Mesodermal cell (in vitro differentiated cells): ENCODE data around the gene CHRNB1.

ENCODE experiments used
- H3K27ac ChIP-seq: 2 replicates; pipeline ENCODE4 v1.7.0; 2013; ENCODE audit warnings: mild to moderate bottlenecking, low read depth, low read length, moderate library complexity; ENCODE audit not compliant: severe bottlenecking
- H3K36me3 ChIP-seq: 2 replicates; pipeline ENCODE4 v1.7.1; 2013; ENCODE audit warnings: mild to moderate bottlenecking, low read length, moderate library complexity; ENCODE audit not compliant: control insufficient read depth, insufficient read depth
- H3K4me1 ChIP-seq: one replicate; pipeline ENCODE4 v1.7.1; 2013; ENCODE audit warnings: mild to moderate bottlenecking, low read length; ENCODE audit not compliant: insufficient read depth, control insufficient read depth, poor library complexity, severe bottlenecking
- H3K4me3 ChIP-seq: 2 replicates; pipeline ENCODE4 v1.7.0; 2013; ENCODE audit warnings: low read length, control low read depth, mild to moderate bottlenecking; ENCODE audit not compliant: insufficient read depth, poor library complexity, severe bottlenecking; ENCODE audit errors: extremely low read depth
- H3K9me3 ChIP-seq: 2 replicates; pipeline ENCODE4 v1.7.1; 2013; ENCODE audit warnings: mild to moderate bottlenecking, low read length, moderate library complexity; ENCODE audit not compliant: control insufficient read depth
- WGBS, 2 experiments: methylation state at CpG; one replicate each; pipeline ENCODE4 v1.1.5; 2013; ENCODE audit warnings: missing lambda C conversion rate in 2 of 2; ENCODE audit not compliant: insufficient coverage in 2 of 2; 5-methylcytosine and 5-hydroxymethylcytosine counted together

The CHRNB1 gene

DNA sequence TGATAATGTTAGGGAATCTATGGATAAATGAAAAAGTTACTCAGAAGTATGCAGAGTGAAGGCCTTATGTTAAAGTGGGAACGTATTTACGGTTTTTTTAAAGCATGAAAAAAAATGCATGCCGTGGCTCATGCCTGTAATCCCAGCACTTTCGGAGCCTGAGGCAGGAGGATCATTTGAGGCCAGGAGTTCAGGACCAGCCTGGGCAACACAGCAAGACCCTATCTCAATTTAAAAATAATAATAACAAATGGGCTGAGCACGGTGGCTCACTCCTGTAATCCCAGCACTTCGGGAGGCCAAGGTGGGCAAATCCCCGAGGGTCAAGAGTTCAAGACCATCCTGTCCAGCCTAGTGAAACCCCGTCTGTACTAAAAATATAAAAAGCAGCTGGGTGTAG lies 45.3 kb downstream of the CHRNB1 start:
- H3K36me3 ChIP-seq = peaks cover 85% of the 10 kb centered on the region
- H3K4me1 ChIP-seq = peaks cover 19% of the 10 kb centered on the region
- no peaks in the 10 kb centered on the region for H3K9me3 ChIP-seq
- H3K27ac ChIP-seq = no peak overlapping the region
- 87 to 90% methylated on average over 8 of the region's 8 CpGs for WGBS, 2 experiments
- H3K4me3 ChIP-seq = no peak overlapping the region

DNA sequence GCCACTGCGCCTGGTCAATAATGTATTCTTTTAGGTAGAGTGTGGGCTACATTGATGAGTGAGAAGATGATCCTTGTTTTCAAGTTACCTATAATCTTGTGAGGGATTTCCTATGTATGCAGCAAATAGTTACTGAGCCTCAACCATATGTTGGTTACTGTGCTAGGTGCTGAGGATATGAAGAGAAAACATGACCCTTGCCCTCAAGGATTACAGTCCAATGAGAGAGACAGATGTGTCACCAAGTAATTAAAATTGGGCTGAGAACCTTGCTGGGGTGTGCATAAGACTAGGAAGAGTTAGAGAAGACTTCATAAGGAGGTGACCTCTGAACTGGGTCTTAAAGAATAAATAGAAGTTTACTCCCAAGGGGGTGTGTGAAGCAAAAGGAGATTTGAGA lies 46.7 kb downstream of the CHRNB1 start:
- peaks cover 10% of the 10 kb centered on the region for H3K4me1 ChIP-seq
- WGBS, 2 experiments = 88% methylated on average over 1 of the region's 1 CpG; no CpG with 5 or more reads in 1 of the 2 experiments
- H3K4me3 ChIP-seq = no peak overlapping the region
- no peak overlapping the region for H3K27ac ChIP-seq
- peaks cover 90% of the 10 kb centered on the region for H3K36me3 ChIP-seq
- H3K9me3 ChIP-seq = no peaks in the 10 kb centered on the region

- Histone ChIP-seq H3K36me3 (peaks cover 97% of the 10 kb centered on the region), H3K4me1 (no peaks in the 10 kb centered on the region), H3K27ac (no peak overlapping the region), H3K9me3 (no peaks in the 10 kb centered on the region), H3K4me3 (no peak overlapping the region)
- WGBS, 2 experiments = 100% methylated on average over 2 of the region's 3 CpGs
These were observed 49.1 kb downstream of the CHRNB1 start for GRCh38 chr17:7493941-7494340.

GRCh38 chr17:7495906-7496434 lies 51.1 kb downstream of the CHRNB1 start:
- H3K9me3 ChIP-seq = no peaks in the 10 kb centered on the region
- peaks cover 98% of the 10 kb centered on the region for H3K36me3 ChIP-seq
- no peaks in the 10 kb centered on the region for H3K4me1 ChIP-seq
- WGBS, 2 experiments = 93 to 97% methylated on average over 8 to 12 of the region's 12 CpGs
- no peak overlapping the region for H3K27ac ChIP-seq
- no peak overlapping the region for H3K4me3 ChIP-seq

DNA sequence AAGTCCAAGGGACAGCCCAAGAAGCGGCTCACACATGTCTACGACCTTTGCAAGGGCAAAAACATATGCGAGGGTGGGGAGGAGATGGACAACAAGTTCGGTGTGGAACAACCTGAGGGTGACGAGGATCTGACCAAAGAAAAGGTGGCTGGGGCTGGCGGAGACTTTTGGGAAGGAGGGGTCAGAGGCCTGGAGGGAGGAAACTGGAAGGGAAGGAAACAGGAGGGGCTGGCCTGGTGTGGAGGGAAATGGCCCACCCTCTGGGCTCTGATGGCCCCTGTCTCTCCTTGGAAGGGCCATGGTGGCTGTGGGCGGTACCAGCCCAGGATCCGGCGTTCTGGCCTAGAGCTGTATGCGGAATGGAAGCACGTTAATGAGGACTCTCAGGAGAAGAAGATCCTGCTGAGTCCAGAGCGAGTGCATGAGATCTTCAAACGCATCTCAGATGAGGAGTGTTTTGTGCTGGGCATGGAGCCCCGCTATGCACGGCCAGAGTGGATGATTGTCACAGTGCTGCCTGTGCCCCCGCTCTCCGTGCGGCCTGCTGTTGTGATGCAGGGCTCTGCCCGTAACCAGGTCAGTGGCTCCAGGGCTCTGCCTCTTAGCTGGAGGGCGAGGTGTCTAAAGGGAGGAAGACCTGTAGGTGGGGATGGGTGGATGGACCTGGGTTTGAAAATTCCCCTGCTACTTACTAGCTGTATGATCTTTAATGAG lies 51.8 kb downstream of the CHRNB1 start:
- Histone ChIP-seq H3K27ac (no peak overlapping the region), H3K4me3 (no peak overlapping the region), H3K36me3 (peaks cover 98% of the 10 kb centered on the region), H3K4me1 (no peaks in the 10 kb centered on the region), H3K9me3 (no peaks in the 10 kb centered on the region)
- 95 to 96% methylated on average over 16 to 19 of the region's 20 CpGs for WGBS, 2 experiments

DNA sequence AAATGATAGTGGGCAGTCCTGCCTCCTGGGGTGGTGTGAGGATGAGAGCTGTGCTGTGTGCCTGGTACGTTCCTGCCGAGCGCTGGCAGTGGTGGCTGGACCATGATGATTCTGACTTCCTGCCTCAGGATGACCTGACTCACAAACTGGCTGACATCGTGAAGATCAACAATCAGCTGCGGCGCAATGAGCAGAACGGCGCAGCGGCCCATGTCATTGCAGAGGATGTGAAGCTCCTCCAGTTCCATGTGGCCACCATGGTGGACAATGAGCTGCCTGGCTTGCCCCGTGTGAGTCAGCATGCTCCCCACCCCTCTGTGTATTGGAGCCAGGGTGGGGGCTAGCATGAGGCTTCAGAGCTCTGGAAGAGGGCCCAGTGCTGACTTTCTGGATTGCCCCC lies 52.4 kb downstream of the CHRNB1 start:
- Histone ChIP-seq H3K4me3 (no peak overlapping the region), H3K36me3 (peaks cover 98% of the 10 kb centered on the region)
- WGBS, 2 experiments = 96 to 98% methylated on average over 9 to 10 of the region's 10 CpGs

DNA sequence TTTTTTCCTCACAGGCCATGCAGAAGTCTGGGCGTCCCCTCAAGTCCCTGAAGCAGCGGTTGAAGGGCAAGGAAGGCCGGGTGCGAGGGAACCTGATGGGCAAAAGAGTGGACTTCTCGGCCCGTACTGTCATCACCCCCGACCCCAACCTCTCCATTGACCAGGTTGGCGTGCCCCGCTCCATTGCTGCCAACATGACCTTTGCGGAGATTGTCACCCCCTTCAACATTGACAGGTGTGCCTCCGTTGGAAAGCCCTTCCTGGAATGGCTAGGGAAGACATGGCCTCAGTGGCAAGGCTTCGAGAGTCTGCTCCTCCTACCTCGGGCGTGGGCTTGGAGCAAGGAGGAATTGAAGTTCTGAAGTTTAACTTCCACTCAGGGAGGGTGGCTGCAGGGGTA lies 52.8 kb downstream of the CHRNB1 start:
- Histone ChIP-seq H3K9me3 (no peaks in the 10 kb centered on the region), H3K4me1 (no peaks in the 10 kb centered on the region), H3K27ac (no peak overlapping the region), H3K4me3 (no peak overlapping the region), H3K36me3 (peaks cover 98% of the 10 kb centered on the region)
- 97 to 99% methylated on average over 14 of the region's 14 CpGs for WGBS, 2 experiments

More for the DNA sequence above, 52.4 kb downstream of the CHRNB1 start:
- Histone ChIP-seq H3K9me3 (no peaks in the 10 kb centered on the region), H3K27ac (no peak overlapping the region), H3K4me1 (no peaks in the 10 kb centered on the region)

DNA sequence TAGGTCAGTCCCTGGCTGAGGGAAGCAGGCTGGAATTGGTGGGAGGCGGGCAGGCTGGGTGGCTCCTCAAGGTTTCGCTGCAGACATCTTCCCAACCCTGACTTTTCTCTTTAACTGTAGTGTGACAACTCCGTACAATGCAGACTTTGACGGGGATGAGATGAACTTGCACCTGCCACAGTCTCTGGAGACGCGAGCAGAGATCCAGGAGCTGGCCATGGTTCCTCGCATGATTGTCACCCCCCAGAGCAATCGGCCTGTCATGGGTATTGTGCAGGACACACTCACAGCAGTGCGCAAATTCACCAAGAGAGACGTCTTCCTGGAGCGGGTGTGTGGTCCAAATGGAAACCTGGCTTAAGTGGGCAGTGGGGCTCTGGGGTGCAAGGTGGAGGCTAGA lies 54.3 kb downstream of the CHRNB1 start:
- H3K4me1 ChIP-seq = no peaks in the 10 kb centered on the region
- no peaks in the 10 kb centered on the region for H3K9me3 ChIP-seq
- WGBS, 2 experiments = 93 to 95% methylated on average over 11 of the region's 11 CpGs
- H3K27ac ChIP-seq = no peak overlapping the region
- H3K4me3 ChIP-seq = no peak overlapping the region
- H3K36me3 ChIP-seq = peaks cover 98% of the 10 kb centered on the region

DNA sequence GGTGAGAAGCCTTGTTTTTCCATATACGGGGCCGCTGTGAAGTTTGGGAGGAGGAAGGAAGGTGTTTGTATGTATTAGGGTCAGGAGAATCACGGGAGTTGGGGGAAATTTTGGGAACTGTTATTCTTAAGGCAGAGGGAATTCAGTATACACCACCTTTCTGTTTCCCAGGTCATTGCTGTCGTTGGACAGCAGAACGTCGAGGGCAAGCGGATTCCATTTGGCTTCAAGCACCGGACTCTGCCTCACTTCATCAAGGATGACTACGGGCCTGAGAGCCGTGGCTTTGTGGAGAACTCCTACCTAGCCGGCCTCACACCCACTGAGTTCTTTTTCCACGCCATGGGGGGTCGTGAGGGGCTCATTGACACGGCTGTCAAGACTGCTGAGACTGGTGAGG lies 56.9 kb downstream of the CHRNB1 start:
- Histone ChIP-seq H3K27ac (no peak overlapping the region), H3K9me3 (no peaks in the 10 kb centered on the region), H3K4me3 (no peak overlapping the region), H3K4me1 (no peaks in the 10 kb centered on the region), H3K36me3 (peaks cover 99% of the 10 kb centered on the region)
- WGBS, 2 experiments = 89 to 93% methylated on average over 14 of the region's 14 CpGs

DNA sequence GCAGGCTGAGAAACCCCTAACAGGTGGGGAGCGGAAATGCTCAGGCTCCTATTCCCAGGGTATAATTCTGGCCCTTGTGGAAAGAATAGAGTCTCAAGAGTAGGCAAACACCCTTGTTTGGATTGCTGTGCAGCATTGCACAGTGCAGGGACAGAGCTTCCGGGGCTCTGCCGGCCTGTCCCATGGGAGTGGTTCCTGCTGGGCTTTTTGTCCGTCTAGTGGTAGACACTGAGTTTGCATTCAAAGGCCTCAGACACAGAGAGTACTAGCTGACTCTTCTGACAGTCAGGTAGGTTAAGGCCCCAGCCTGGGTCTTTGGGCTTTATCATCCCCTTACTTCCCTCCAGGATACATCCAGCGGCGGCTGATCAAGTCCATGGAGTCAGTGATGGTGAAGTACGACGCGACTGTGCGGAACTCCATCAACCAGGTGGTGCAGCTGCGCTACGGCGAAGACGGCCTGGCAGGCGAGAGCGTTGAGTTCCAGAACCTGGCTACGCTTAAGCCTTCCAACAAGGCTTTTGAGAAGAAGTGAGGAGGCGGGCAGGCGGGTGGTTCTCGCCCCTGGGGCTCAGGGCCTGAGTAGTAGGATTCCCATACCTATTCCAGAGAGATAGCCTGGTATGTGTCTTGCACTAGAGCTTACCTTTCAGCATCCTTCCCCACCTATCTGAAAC lies 57.4 kb downstream of the CHRNB1 start:
- no peak overlapping the region for H3K4me3 ChIP-seq
- H3K9me3 ChIP-seq = no peaks in the 10 kb centered on the region
- peaks cover 99% of the 10 kb centered on the region for H3K36me3 ChIP-seq
- 92 to 96% methylated on average over 18 to 20 of the region's 20 CpGs for WGBS, 2 experiments
- no peaks in the 10 kb centered on the region for H3K4me1 ChIP-seq
- H3K27ac ChIP-seq = no peak overlapping the region

DNA sequence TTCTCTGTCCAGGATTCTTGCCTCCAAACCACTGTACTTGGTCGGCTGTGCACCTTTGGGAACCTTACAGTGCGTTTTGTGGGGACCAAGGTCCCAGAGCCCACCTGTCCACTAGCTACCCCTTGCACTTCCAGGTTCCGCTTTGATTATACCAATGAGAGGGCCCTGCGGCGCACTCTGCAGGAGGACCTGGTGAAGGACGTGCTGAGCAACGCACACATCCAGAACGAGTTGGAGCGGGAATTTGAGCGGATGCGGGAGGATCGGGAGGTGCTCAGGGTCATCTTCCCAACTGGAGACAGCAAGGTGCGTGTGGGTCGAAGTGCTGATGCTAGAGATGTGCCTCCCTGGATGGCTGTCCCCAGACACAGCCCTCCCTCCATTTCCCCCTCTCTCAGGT lies 58.1 kb downstream of the CHRNB1 start:
- no peak overlapping the region for H3K4me3 ChIP-seq
- peaks cover 99% of the 10 kb centered on the region for H3K36me3 ChIP-seq
- no peaks in the 10 kb centered on the region for H3K4me1 ChIP-seq
- H3K27ac ChIP-seq = no peak overlapping the region
- H3K9me3 ChIP-seq = no peaks in the 10 kb centered on the region
- WGBS, 2 experiments = 95 to 96% methylated on average over 14 of the region's 14 CpGs
